ENCODE measurements around the gene IDS.

- TF ChIP-seq CTCF (IDR thresholded peaks at IDR 0.05) (no peak), POLR2A (IDR thresholded peaks at IDR 0.05) (no peak)
These were observed 11.0 kb upstream of the IDS start for GRCh38 chrX:149515954-149516602.
